Tibial nerve (tissue), 4 donors: Measurements from ENCODE around the gene MC5R. TPM values are rescaled to one million over a fixed set of nuclear protein-coding genes. Genes with fewer than 3 reads are reported as not detected.
A peak's percentile ranks its signal among the peaks of the same experiment; 100 is the strongest.

Source experiments
- DNase-seq, 2 donors: peaks; one replicate each; pipeline ENCODE4 v3.0.0-alpha.2; 2019; ENCODE audit warnings: low spot score in 2 of 2
- H3K27ac ChIP-seq, 4 donors: fragments of 200-600 bp; sonication (generic) in 3 of 4; one replicate each; pipeline ENCODE4 v1.5.1; 2017 to 2019; ENCODE audit warnings: mild to moderate bottlenecking in 1 of 4
- H3K27me3 ChIP-seq, 2 donors: fragments of 200-600 bp; sonication (generic) in 1 of 2; one replicate each; pipeline versions ENCODE4 v1.5.1 to v1.6.0; 2017 to 2019
- H3K36me3 ChIP-seq, 3 donors: fragments of 200-600 bp; sonication (generic); one replicate each; pipeline ENCODE4 v1.5.1; 2018 to 2019
- H3K4me1 ChIP-seq, 4 donors: fragments of 200-600 bp; sonication (generic) in 3 of 4; one replicate each; pipeline ENCODE4 v1.5.1; 2017 to 2019
- H3K4me3 ChIP-seq, 4 donors: fragments of 200-600 bp; sonication (generic) in 3 of 4; one replicate each; pipeline ENCODE4 v1.5.1; 2017 to 2019; ENCODE audit warnings: mild to moderate bottlenecking in 1 of 4, moderate library complexity in 1 of 4
- H3K9me3 ChIP-seq, 4 donors: fragments of 200-600 bp; sonication (generic) in 3 of 4; one replicate each; pipeline ENCODE4 v1.5.1; 2017 to 2019
- CTCF ChIP-seq, 5 experiments: fragments of 200-600 bp in 3 of 5; fragments of 450-650 bp in 2 of 5; sonication (generic) in 3 of 5; IDR thresholded peaks; one replicate each; pipeline ENCODE4 v1.5.1; 2016 to 2019; ENCODE audit warnings: antibody characterized with exemption in 5 of 5, mild to moderate bottlenecking in 3 of 5, moderate library complexity in 2 of 5
- EP300 ChIP-seq, 2 donors: sonication (generic); formaldehyde crosslinking; IDR thresholded peaks; one replicate each; pipeline ENCODE4 v1.6.1; 2017; ENCODE audit warnings: antibody characterized with exemption in 2 of 2, mild to moderate bottlenecking in 1 of 2
- POLR2A ChIP-seq, 2 donors: fragments of 450-650 bp; IDR thresholded peaks; one replicate each; pipeline ENCODE4 v1.6.1; 2017; ENCODE audit warnings: antibody characterized with exemption in 2 of 2, mild to moderate bottlenecking in 2 of 2, moderate library complexity in 2 of 2
- WGBS, 2 donors: methylation state at CpG; one replicate each; pipeline ENCODE4 v1.1.5; 2018; 5-methylcytosine and 5-hydroxymethylcytosine counted together
- total RNA-seq, 4 donors: library from RNA; depleted of rRNA; stranded (reverse); fragments of >200 nt; gene quantifications; one replicate each; pipeline ENCODE4 v1.1.0, GENCODE V29; 2016

Gene MC5R
- total RNA-seq, result not detected

- no peak for TF ChIP-seq POLR2A (IDR thresholded peaks at IDR 0.05)
- TF ChIP-seq CTCF (IDR thresholded peaks at IDR 0.05), result peak; percentile 90 to 96 (median 93)
- no peak for TF ChIP-seq EP300 (IDR thresholded peaks at IDR 0.05)
- 6% methylated on average over 44 to 47 of the region's 54 CpGs for WGBS, 2 donors
- Histone ChIP-seq H3K27ac (no peak within 1 kb of the TSS), H3K36me3 (no peaks in the 10 kb centered on the region), H3K9me3 (no peaks in the 10 kb centered on the region), H3K27me3 (peaks cover 0 to 8% of the 10 kb centered on the region in 2 donors), H3K4me3 (peak within 1 kb of the TSS in 3 of 4 donors; percentile 33 to 52 (median 40)), H3K4me1 (peaks cover 0 to 8% (median 2%) of the 10 kb centered on the region in 4 donors)
- DNase-seq, result peak; percentile 26 to 38
These were observed at the start of gene MC5R for GRCh38 chr18:13823707-13824395. Gene MC5R (plus strand): TSS chr18:13824149. CDS start chr18:13825766, 1,617 bp downstream.

- Histone ChIP-seq H3K27ac (no peak overlapping the region), H3K27me3 (no peaks in the 10 kb centered on the region), H3K4me3 (no peak overlapping the region), H3K36me3 (no peaks in the 10 kb centered on the region), H3K4me1 (no peaks in the 10 kb centered on the region), H3K9me3 (peaks cover 0 to 15% (median 0%) of the 10 kb centered on the region in 4 donors)
- DNase-seq, result no peak
- no peak for TF ChIP-seq EP300 (IDR thresholded peaks at IDR 0.05)
- TF ChIP-seq CTCF (IDR thresholded peaks at IDR 0.05), result no peak
- TF ChIP-seq POLR2A (IDR thresholded peaks at IDR 0.05), result no peak
- WGBS, 2 donors, result 31 to 65% methylated on average over 3 of the region's 3 CpGs
These were observed 48.9 kb upstream of the MC5R start for GRCh38 chr18:13775058-13775457.

- no peak overlapping the region for H3K4me3 ChIP-seq
- H3K36me3 ChIP-seq, result no peaks in the 10 kb centered on the region
- H3K4me1 ChIP-seq, result no peaks in the 10 kb centered on the region
- H3K27me3 ChIP-seq, result no peaks in the 10 kb centered on the region
- 62 to 65% methylated on average over 7 of the region's 7 CpGs for WGBS, 2 donors
- no peak for DNase-seq
- no peak for TF ChIP-seq POLR2A (IDR thresholded peaks at IDR 0.05)
- no peak for TF ChIP-seq CTCF (IDR thresholded peaks at IDR 0.05)
- no peak for TF ChIP-seq EP300 (IDR thresholded peaks at IDR 0.05)
- H3K27ac ChIP-seq, result no peak overlapping the region
- peaks cover 0 to 9% (median 1%) of the 10 kb centered on the region in 4 donors for H3K9me3 ChIP-seq
These were observed 32.8 kb upstream of the MC5R start for GRCh38 chr18:13791181-13791580.

- Histone ChIP-seq H3K27ac (no peak overlapping the region), H3K36me3 (no peaks in the 10 kb centered on the region), H3K4me3 (no peak overlapping the region), H3K4me1 (no peaks in the 10 kb centered on the region), H3K9me3 (no peaks in the 10 kb centered on the region), H3K27me3 (peaks cover 0 to 3% of the 10 kb centered on the region in 2 donors)
- TF ChIP-seq CTCF (IDR thresholded peaks at IDR 0.05), result no peak
- no peak for TF ChIP-seq POLR2A (IDR thresholded peaks at IDR 0.05)
- no peak for TF ChIP-seq EP300 (IDR thresholded peaks at IDR 0.05)
- 40 to 41% methylated on average over 7 of the region's 7 CpGs for WGBS, 2 donors
- no peak for DNase-seq
These were observed 30.1 kb upstream of the MC5R start for GRCh38 chr18:13793819-13794218.

- 76 to 80% methylated on average over 14 of the region's 14 CpGs for WGBS, 2 donors
- H3K27me3 ChIP-seq, result peaks cover 0 to 13% of the 10 kb centered on the region in 2 donors
- H3K9me3 ChIP-seq, result no peaks in the 10 kb centered on the region
- H3K27ac ChIP-seq, result no peak overlapping the region
- DNase-seq, result no peak
- no peaks in the 10 kb centered on the region for H3K36me3 ChIP-seq
- H3K4me3 ChIP-seq, result no peak overlapping the region
- TF ChIP-seq EP300 (IDR thresholded peaks at IDR 0.05) (no peak), POLR2A (IDR thresholded peaks at IDR 0.05) (no peak), CTCF (IDR thresholded peaks at IDR 0.05) (no peak)
- peaks cover 0 to 10% (median 5%) of the 10 kb centered on the region in 4 donors for H3K4me1 ChIP-seq
These were observed 27.4 kb upstream of the MC5R start for GRCh38 chr18:13796515-13796914.
